ENCODE measurements around the gene NKX1-2. TPM values are rescaled to one million over a fixed set of nuclear protein-coding genes. Genes with fewer than 3 reads are reported as not detected.

Gene NKX1-2
- total RNA-seq, 1 experiment from 2014 or later: 3.4 TPM

GRCh38 chr10:124478515-124478914 lies 28.7 kb upstream of the NKX1-2 start:
- Histone ChIP-seq H3K4me3 (replicated peaks in 1 of 2; ENCODE audit: low read depth in 1 of 2, low read length in 2 of 2) (no peak overlapping the region), H3K79me2 (ENCODE audit: insufficient read depth, low read length) (no peaks in the 10 kb centered on the region), H3K4me1 (ENCODE audit: control insufficient read depth in 1 of 2, insufficient read depth in 2 of 2, low read length in 2 of 2) (no peaks in the 10 kb centered on the region; a peak in 2 of 4 replicates), H3K4me2 (ENCODE audit: low read length) (no peak overlapping the region), H3K9ac (ENCODE audit: low read length) (no peak overlapping the region), H3K9me3 (ENCODE audit: control insufficient read depth in 1 of 2, insufficient read depth in 1 of 2, low read depth in 1 of 2, low read length in 2 of 2) (no peaks in the 10 kb centered on the region), H3K27ac (ENCODE audit: low read depth, low read length) (no peak overlapping the region), H3K36me3 (ENCODE audit: control insufficient read depth in 1 of 2, insufficient read depth in 2 of 2, low read length in 2 of 2) (no peaks in the 10 kb centered on the region), H2AFZ (ENCODE audit: low read depth, low read length, poor library complexity, severe bottlenecking) (no peak overlapping the region), H4K20me1 (ENCODE audit: insufficient read depth) (no peaks in the 10 kb centered on the region), H3K27me3 (ENCODE audit: insufficient read depth, low read length) (no peaks in the 10 kb centered on the region), H3K9me2 (ENCODE audit: insufficient read depth) (no peaks in the 10 kb centered on the region)
- no peak for DNase-seq (ENCODE audit: low read depth, low spot score)
- no TSS peak for BruUV-seq (replicated peaks)
- ChIA-PET RAD21 (ENCODE audit: low non-redundant PET in 1 of 2, low total read pairs in 2 of 2, uncharacterized antibody in 2 of 2, unreplicated experiment in 2 of 2) (no interaction called here), POLR2A (no interaction called here), CTCF (no interaction called here)
- intact Hi-C loops (cut with micrococcal nuclease): no loop called here
- no peak for ATAC-seq
- TF ChIP-seq YY1 (IDR thresholded peaks at IDR 0.05; ENCODE audit: extremely low read depth, insufficient replicate concordance, low read depth, low read length) (no peak), CBX3 (IDR thresholded peaks at IDR 0.05; ENCODE audit: low read depth) (no peak), ZFX (IDR thresholded peaks at IDR 0.05) (no peak), EZH2 (IDR thresholded peaks at IDR 0.05) (no peak), SIN3A (IDR thresholded peaks at IDR 0.05; ENCODE audit: low read depth) (no peak), RAD21 (IDR thresholded peaks at IDR 0.05; ENCODE audit: low read depth) (no peak), ZNF274 (IDR thresholded peaks at IDR 0.05; ENCODE audit: low read depth, low read length) (no peak), SRF (IDR thresholded peaks at IDR 0.05; ENCODE audit: low read depth) (no peak), POLR2A (IDR thresholded peaks at IDR 0.05; ENCODE audit: borderline replicate concordance, extremely low read depth, insufficient read depth, insufficient read length) (no peak), POLR2AphosphoS5 (IDR thresholded peaks at IDR 0.05; ENCODE audit: low read depth, low read length) (no peak), FOSL1 (IDR thresholded peaks at IDR 0.05; ENCODE audit: low read depth) (no peak), JUND (IDR thresholded peaks at IDR 0.05) (no peak)
- TF ChIP-seq, protein P1, sequence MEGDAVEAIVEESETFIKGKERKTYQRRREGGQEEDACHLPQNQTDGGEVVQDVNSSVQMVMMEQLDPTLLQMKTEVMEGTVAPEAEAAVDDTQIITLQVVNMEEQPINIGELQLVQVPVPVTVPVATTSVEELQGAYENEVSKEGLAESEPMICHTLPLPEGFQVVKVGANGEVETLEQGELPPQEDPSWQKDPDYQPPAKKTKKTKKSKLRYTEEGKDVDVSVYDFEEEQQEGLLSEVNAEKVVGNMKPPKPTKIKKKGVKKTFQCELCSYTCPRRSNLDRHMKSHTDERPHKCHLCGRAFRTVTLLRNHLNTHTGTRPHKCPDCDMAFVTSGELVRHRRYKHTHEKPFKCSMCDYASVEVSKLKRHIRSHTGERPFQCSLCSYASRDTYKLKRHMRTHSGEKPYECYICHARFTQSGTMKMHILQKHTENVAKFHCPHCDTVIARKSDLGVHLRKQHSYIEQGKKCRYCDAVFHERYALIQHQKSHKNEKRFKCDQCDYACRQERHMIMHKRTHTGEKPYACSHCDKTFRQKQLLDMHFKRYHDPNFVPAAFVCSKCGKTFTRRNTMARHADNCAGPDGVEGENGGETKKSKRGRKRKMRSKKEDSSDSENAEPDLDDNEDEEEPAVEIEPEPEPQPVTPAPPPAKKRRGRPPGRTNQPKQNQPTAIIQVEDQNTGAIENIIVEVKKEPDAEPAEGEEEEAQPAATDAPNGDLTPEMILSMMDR (IDR thresholded peaks at IDR 0.05 in 2 of 3, conservative IDR thresholded peaks at IDR 0.05 in 1 of 3; ENCODE audit: borderline replicate concordance in 1 of 3, insufficient read depth in 1 of 3, low read depth in 2 of 3, low read length in 2 of 3): no peak
- TF ChIP-seq, protein P2, sequence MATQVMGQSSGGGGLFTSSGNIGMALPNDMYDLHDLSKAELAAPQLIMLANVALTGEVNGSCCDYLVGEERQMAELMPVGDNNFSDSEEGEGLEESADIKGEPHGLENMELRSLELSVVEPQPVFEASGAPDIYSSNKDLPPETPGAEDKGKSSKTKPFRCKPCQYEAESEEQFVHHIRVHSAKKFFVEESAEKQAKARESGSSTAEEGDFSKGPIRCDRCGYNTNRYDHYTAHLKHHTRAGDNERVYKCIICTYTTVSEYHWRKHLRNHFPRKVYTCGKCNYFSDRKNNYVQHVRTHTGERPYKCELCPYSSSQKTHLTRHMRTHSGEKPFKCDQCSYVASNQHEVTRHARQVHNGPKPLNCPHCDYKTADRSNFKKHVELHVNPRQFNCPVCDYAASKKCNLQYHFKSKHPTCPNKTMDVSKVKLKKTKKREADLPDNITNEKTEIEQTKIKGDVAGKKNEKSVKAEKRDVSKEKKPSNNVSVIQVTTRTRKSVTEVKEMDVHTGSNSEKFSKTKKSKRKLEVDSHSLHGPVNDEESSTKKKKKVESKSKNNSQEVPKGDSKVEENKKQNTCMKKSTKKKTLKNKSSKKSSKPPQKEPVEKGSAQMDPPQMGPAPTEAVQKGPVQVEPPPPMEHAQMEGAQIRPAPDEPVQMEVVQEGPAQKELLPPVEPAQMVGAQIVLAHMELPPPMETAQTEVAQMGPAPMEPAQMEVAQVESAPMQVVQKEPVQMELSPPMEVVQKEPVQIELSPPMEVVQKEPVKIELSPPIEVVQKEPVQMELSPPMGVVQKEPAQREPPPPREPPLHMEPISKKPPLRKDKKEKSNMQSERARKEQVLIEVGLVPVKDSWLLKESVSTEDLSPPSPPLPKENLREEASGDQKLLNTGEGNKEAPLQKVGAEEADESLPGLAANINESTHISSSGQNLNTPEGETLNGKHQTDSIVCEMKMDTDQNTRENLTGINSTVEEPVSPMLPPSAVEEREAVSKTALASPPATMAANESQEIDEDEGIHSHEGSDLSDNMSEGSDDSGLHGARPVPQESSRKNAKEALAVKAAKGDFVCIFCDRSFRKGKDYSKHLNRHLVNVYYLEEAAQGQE (IDR thresholded peaks at IDR 0.05; ENCODE audit: low read depth): no peak
